ENCODE results near the gene PIF1. TPM values are rescaled to one million over a fixed set of nuclear protein-coding genes. Genes with fewer than 3 reads are reported as not detected.

Gene PIF1
- total and polyA plus RNA-seq, 9 donors: 4.3 to 12.3 (median 6.7) TPM

GRCh38 chr15:64813075-64813474 is 12.4 kb downstream of the PIF1 start:
- 63% methylated on average over 3 of the region's 6 CpGs for WGBS (ENCODE audit: insufficient coverage)
- H3K4me3 ChIP-seq (ENCODE audit: low read length): no peak overlapping the region
- no peaks in the 10 kb centered on the region for H3K4me1 ChIP-seq (ENCODE audit: control insufficient read depth, insufficient read depth, low read length)
- H3K27me3 ChIP-seq (ENCODE audit: control insufficient read depth, insufficient read depth, low read length): peaks cover 6% of the 10 kb centered on the region
- H3K9me3 ChIP-seq (replicated peaks; ENCODE audit: control insufficient read depth, low read depth, low read length): no peaks in the 10 kb centered on the region
- peak; percentile 29 for DNase-seq
- no peak overlapping the region for H3K27ac ChIP-seq (ENCODE audit: low read length)
- peaks cover 7% of the 10 kb centered on the region for H3K36me3 ChIP-seq (ENCODE audit: control insufficient read depth, insufficient read depth, low read length)

- 47% methylated on average over 2 of the region's 6 CpGs for WGBS (ENCODE audit: insufficient coverage)
- H3K4me3 ChIP-seq (ENCODE audit: low read length): no peak overlapping the region
- no peak overlapping the region for H3K27ac ChIP-seq (ENCODE audit: low read length)
- peaks cover 6% of the 10 kb centered on the region for H3K27me3 ChIP-seq (ENCODE audit: control insufficient read depth, insufficient read depth, low read length)
- DNase-seq: no peak
- H3K36me3 ChIP-seq (ENCODE audit: control insufficient read depth, insufficient read depth, low read length): no peaks in the 10 kb centered on the region
- no peaks in the 10 kb centered on the region for H3K9me3 ChIP-seq (replicated peaks; ENCODE audit: control insufficient read depth, low read depth, low read length)
- no peaks in the 10 kb centered on the region for H3K4me1 ChIP-seq (ENCODE audit: control insufficient read depth, insufficient read depth, low read length)
These were observed 14.7 kb downstream of the PIF1 start for GRCh38 chr15:64810497-64811326.

DNA sequence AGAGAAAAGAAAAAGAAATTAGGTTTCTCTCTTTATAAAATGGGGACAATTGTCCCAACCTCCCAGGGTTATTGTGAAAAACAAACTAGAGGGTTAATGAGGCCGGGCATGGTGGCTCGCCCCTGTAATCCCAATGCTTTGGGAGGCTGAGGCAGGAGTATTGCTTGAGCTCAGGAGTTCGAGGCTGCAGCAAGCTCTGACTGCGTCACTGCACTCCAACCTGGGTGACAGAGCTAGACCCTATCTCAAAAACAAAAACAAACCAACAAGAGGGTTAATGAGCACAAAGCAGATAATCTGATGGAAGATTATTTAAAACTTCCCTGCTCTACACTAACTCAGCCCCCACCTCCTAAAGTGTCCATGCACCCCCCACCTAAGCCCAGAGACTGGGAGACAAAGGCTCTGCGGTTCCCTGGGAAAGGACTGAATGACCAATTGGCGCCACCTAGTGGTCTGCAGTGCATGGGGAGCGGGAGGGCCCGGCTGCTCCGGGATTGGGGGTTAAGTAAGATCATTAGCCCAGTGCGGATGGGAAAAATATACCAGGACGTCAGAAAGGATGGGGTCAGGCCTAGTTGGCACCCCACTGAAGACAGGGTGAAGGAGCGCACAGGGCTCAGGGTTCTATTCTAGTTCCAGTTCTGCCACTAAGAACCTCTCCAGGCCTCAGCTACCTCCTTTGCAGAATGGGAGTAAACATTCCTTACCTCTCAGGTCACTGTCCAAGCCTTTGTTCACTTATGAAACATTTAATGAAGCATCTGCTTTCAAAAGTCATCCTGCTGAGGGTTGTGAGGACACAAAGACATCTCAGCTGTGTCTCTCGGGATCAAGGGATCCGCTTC is 15.6 kb downstream of the PIF1 start:
- Histone ChIP-seq H3K27ac (ENCODE audit: low read length) (no peak overlapping the region), H3K4me3 (ENCODE audit: low read length) (no peak overlapping the region), H3K9me3 (replicated peaks; ENCODE audit: control insufficient read depth, low read depth, low read length) (no peaks in the 10 kb centered on the region), H3K36me3 (ENCODE audit: control insufficient read depth, insufficient read depth, low read length) (no peaks in the 10 kb centered on the region), H3K4me1 (ENCODE audit: control insufficient read depth, insufficient read depth, low read length) (no peaks in the 10 kb centered on the region), H3K27me3 (ENCODE audit: control insufficient read depth, insufficient read depth, low read length) (peaks cover 6% of the 10 kb centered on the region)
- WGBS (ENCODE audit: insufficient coverage): 17% methylated on average over 6 of the region's 14 CpGs
- DNase-seq: peak; percentile 81

DNA sequence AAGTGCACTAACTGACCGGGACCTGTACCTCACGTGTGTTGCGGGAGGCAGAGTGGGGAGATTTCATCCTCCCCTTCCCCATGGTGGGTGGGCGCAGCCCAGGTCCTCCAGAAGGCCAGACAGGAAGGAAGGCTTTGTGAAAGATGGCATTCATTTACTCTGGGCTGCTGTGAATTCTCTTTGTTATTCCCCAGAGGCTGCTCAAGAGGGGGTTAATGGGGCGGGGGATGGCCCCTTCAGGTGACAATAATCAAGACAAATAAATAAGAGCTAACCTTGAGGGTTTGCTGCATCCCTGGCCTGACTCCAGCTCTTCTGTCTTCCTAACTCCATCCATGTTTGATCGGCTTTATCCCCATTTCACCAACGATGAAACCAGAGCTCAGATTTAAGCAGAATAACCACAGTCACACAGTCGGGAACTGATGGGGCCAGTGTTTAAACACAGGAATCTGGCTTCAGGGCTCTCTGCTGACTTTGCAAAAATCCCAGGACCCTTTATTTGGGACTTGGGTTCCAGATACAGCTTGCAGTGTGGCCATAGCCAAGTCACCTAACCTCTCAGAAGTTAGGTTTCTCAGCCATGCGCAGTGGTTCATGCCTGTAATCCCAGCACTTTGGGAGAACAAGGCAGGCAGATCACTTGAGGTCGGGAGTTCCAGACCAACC is 16.5 kb downstream of the PIF1 start:
- 45% methylated on average over 5 of the region's 10 CpGs for WGBS (ENCODE audit: insufficient coverage)

GRCh38 chr15:64807751-64808222 is 17.7 kb downstream of the PIF1 start:
- no peaks in the 10 kb centered on the region for H3K36me3 ChIP-seq (ENCODE audit: control insufficient read depth, insufficient read depth, low read length)
- DNase-seq: no peak
- 50% methylated on average over 2 of the region's 6 CpGs for WGBS (ENCODE audit: insufficient coverage)
- peaks cover 6% of the 10 kb centered on the region for H3K27me3 ChIP-seq (ENCODE audit: control insufficient read depth, insufficient read depth, low read length)
- no peaks in the 10 kb centered on the region for H3K9me3 ChIP-seq (replicated peaks; ENCODE audit: control insufficient read depth, low read depth, low read length)
- no peak overlapping the region for H3K27ac ChIP-seq (ENCODE audit: low read length)
- no peaks in the 10 kb centered on the region for H3K4me1 ChIP-seq (ENCODE audit: control insufficient read depth, insufficient read depth, low read length)
- no peak overlapping the region for H3K4me3 ChIP-seq (ENCODE audit: low read length)

More for the DNA sequence above, 16.5 kb downstream of the PIF1 start:
- H3K27me3 ChIP-seq (ENCODE audit: control insufficient read depth, insufficient read depth, low read length): peaks cover 6% of the 10 kb centered on the region
- DNase-seq: no peak
- H3K9me3 ChIP-seq (replicated peaks; ENCODE audit: control insufficient read depth, low read depth, low read length): no peaks in the 10 kb centered on the region
- H3K36me3 ChIP-seq (ENCODE audit: control insufficient read depth, insufficient read depth, low read length): no peaks in the 10 kb centered on the region
- no peak overlapping the region for H3K27ac ChIP-seq (ENCODE audit: low read length)
- H3K4me1 ChIP-seq (ENCODE audit: control insufficient read depth, insufficient read depth, low read length): no peaks in the 10 kb centered on the region
- no peak overlapping the region for H3K4me3 ChIP-seq (ENCODE audit: low read length)

- Histone ChIP-seq H3K27ac (ENCODE audit: low read length) (no peak overlapping the region), H3K4me3 (ENCODE audit: low read length) (no peak overlapping the region), H3K4me1 (ENCODE audit: control insufficient read depth, insufficient read depth, low read length) (peaks cover 2% of the 10 kb centered on the region), H3K27me3 (ENCODE audit: control insufficient read depth, insufficient read depth, low read length) (peaks cover 6% of the 10 kb centered on the region), H3K9me3 (replicated peaks; ENCODE audit: control insufficient read depth, low read depth, low read length) (no peaks in the 10 kb centered on the region), H3K36me3 (ENCODE audit: control insufficient read depth, insufficient read depth, low read length) (no peaks in the 10 kb centered on the region)
- DNase-seq: no peak
- 64% methylated on average over 4 of the region's 13 CpGs for WGBS (ENCODE audit: insufficient coverage)
These were observed 18.2 kb downstream of the PIF1 start for GRCh38 chr15:64807051-64807749.

DNA sequence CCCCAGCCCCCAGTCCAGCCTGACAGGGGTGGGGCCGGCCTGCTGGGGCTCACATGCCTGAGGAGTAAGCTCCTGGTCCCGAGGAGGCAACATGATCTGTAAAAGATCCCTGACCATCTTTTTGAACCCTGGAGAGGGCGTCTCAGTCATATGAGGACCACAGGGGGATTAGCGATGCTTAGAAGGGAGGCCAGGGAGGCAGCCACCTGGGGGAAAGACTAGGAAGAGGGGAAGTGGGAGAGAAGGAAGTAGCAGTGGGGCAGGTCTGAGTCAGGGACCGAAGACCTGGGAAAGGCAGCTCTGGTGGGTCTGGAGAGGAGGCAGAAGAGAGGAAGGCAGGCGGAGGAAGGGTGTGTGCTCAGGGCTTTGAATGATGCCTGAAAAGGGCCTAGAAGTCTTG is 18.9 kb downstream of the PIF1 start:
- DNase-seq: no peak

DNA sequence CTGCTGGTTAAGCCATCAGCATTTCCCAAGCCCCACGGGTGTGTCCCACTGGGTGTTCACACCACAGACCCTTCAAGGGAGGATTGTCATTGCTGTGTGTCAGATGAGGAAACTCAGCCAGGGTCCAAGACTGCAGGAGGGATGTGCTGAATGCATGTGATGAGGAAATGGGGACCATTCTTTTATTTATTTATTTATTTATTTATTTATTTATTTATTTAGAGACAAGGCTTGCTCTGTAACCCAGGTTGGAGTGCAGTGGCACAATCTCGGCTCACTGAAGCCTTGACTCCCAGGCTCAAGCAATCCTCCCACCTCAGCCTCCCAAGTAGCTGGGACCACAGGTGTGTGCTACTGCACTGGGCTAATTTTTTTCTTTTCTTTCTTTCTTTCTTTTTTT is 20.8 kb downstream of the PIF1 start:
- peaks cover 3% of the 10 kb centered on the region for H3K27me3 ChIP-seq (ENCODE audit: control insufficient read depth, insufficient read depth, low read length)
- H3K27ac ChIP-seq (ENCODE audit: low read length): no peak overlapping the region
- WGBS (ENCODE audit: insufficient coverage): 40% methylated on average over 2 of the region's 2 CpGs

More for the DNA sequence above, 18.9 kb downstream of the PIF1 start:
- Histone ChIP-seq H3K4me3 (ENCODE audit: low read length) (no peak overlapping the region), H3K4me1 (ENCODE audit: control insufficient read depth, insufficient read depth, low read length) (peaks cover 7% of the 10 kb centered on the region), H3K36me3 (ENCODE audit: control insufficient read depth, insufficient read depth, low read length) (no peaks in the 10 kb centered on the region), H3K27me3 (ENCODE audit: control insufficient read depth, insufficient read depth, low read length) (peaks cover 6% of the 10 kb centered on the region), H3K27ac (ENCODE audit: low read length) (no peak overlapping the region), H3K9me3 (replicated peaks; ENCODE audit: control insufficient read depth, low read depth, low read length) (no peaks in the 10 kb centered on the region)
- 41% methylated on average over 5 of the region's 6 CpGs for WGBS (ENCODE audit: insufficient coverage)

DNA sequence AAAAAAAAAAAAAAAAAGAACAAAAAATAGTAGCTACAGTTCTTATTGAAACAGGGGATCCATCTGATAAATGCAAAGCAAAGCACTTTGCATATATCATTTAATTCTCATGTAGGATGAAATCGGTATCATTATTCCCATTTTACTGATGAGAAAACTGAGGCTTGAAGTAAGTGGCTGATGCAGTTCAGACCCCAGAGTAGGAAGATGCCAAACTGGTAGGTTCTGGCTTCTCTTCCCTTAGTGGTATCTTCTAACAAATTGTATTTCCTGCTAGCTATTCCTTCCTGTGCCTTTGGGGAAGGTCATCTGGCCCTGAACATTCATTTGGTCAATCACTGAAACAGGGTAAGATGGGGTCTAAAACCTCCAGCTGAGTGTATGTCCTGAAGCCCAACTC is 21.9 kb downstream of the PIF1 start:
- WGBS (ENCODE audit: insufficient coverage): no CpG with 5 or more reads among the region's 1 CpG

More for the DNA sequence above, 20.8 kb downstream of the PIF1 start:
- DNase-seq: no peak
- Histone ChIP-seq H3K36me3 (ENCODE audit: control insufficient read depth, insufficient read depth, low read length) (no peaks in the 10 kb centered on the region), H3K4me3 (ENCODE audit: low read length) (no peak overlapping the region), H3K9me3 (replicated peaks; ENCODE audit: control insufficient read depth, low read depth, low read length) (no peaks in the 10 kb centered on the region), H3K4me1 (ENCODE audit: control insufficient read depth, insufficient read depth, low read length) (peaks cover 7% of the 10 kb centered on the region)

More for the DNA sequence above, 21.9 kb downstream of the PIF1 start:
- Histone ChIP-seq H3K36me3 (ENCODE audit: control insufficient read depth, insufficient read depth, low read length) (no peaks in the 10 kb centered on the region), H3K27me3 (ENCODE audit: control insufficient read depth, insufficient read depth, low read length) (no peaks in the 10 kb centered on the region), H3K9me3 (replicated peaks; ENCODE audit: control insufficient read depth, low read depth, low read length) (no peaks in the 10 kb centered on the region), H3K27ac (ENCODE audit: low read length) (no peak overlapping the region), H3K4me3 (ENCODE audit: low read length) (no peak overlapping the region), H3K4me1 (ENCODE audit: control insufficient read depth, insufficient read depth, low read length) (peaks cover 7% of the 10 kb centered on the region)
- no peak for DNase-seq
